Stimulated activated naive B cell treated with anti-CD40 and anti-IgM and Interleukin-4, amounts not matched to agents 10 μg/mL and 1 μg/mL and 100 μg/mL, for 72 hours (primary cell): Measurements from ENCODE around the gene RFTN2.
"Not testable (repeated sequence)": the region's sequence is repeated elsewhere in the genome, so short reads cannot be mapped to it uniquely, and the experiment has no call there.

ENCODE experiments used
- ATAC-seq, 2 donors: fragments of 150-1000 bp; cut with Tn5 transposase; replicated peaks; 2 replicates each; pipeline ENCODE4 v1.10.0; 2021; ENCODE audit warnings: moderate library complexity in 1 of 2
- DNase-seq: peaks from one replicate; pipeline ENCODE4 v3.0.0; 2021
- H3K27ac Mint-ChIP-seq: one replicate; pipeline ENCODE4 v1.8.0; 2022; ENCODE audit warnings: mild to moderate bottlenecking, mixed read lengths
- H3K27me3 Mint-ChIP-seq, 2 donors: one replicate each; pipeline ENCODE4 v1.8.0; 2022; ENCODE audit warnings: mixed read lengths in 2 of 2
- H3K36me3 Mint-ChIP-seq, 2 donors: one replicate each; pipeline ENCODE4 v1.8.0; 2022; ENCODE audit warnings: mixed read lengths in 2 of 2, mild to moderate bottlenecking in 1 of 2
- H3K4me1 Mint-ChIP-seq, 2 donors: one replicate each; pipeline ENCODE4 v1.8.0; 2022; ENCODE audit warnings: mixed read lengths in 2 of 2, mild to moderate bottlenecking in 1 of 2
- H3K4me3 Mint-ChIP-seq, 2 donors: one replicate each; pipeline ENCODE4 v1.8.0; 2022; ENCODE audit warnings: mild to moderate bottlenecking in 2 of 2, mixed read lengths in 2 of 2, moderate library complexity in 1 of 2
- H3K9me3 Mint-ChIP-seq, 2 donors: one replicate each; pipeline ENCODE4 v1.8.0; 2022; ENCODE audit warnings: mixed read lengths in 2 of 2, mild to moderate bottlenecking in 1 of 2

The RFTN2 gene

GRCh38 chr2:197700960-197701359, 25.6 kb upstream of the RFTN2 start:
- Mint-ChIP-seq H3K27me3 (peaks cover 16 to 22% of the 10 kb centered on the region in 2 donors), H3K4me1 (peaks cover 3 to 7% of the 10 kb centered on the region in 2 donors), H3K9me3 (no peaks in the 10 kb centered on the region), H3K27ac (peak overlapping the region; percentile 56), H3K4me3 (no peak overlapping the region), H3K36me3 (no peaks in the 10 kb centered on the region)
- ATAC-seq (no peak), DNase-seq (no peak)

- not testable (repeated sequence) for ATAC-seq, H3K4me3 Mint-ChIP-seq, H3K36me3 Mint-ChIP-seq, H3K27ac Mint-ChIP-seq, H3K4me1 Mint-ChIP-seq, H3K9me3 Mint-ChIP-seq, DNase-seq
- H3K27me3 Mint-ChIP-seq, result peaks cover 21 to 28% of the 10 kb centered on the region in 2 donors
These were observed 24.3 kb upstream of the RFTN2 start for GRCh38 chr2:197699724-197700123.

- not testable (repeated sequence) for ATAC-seq, DNase-seq, H3K36me3 Mint-ChIP-seq, H3K4me3 Mint-ChIP-seq, H3K4me1 Mint-ChIP-seq, H3K27ac Mint-ChIP-seq, H3K9me3 Mint-ChIP-seq
- peaks cover 19 to 25% of the 10 kb centered on the region in 2 donors for H3K27me3 Mint-ChIP-seq
These were observed 21.2 kb upstream of the RFTN2 start for GRCh38 chr2:197696571-197696970.

DNA sequence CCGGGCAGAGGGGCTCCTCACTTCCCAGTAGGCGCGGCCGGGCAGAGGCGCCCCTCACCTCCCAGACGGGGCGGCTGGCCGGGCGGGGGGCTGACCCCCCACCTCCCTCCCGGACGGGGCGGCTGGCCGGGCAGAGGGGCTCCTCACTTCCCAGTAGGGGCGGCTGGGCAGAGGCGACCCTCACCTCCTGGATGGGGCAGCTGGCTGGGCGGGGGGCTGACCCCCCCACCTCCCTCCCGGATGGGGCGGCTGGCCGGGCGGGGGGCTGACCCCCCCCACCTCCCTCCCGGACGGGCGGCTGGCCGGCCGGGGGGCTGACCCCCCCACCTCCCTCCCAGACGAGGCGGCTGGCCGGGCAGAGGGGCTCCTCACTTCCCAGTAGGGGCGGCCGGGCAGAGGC, 20.6 kb upstream of the RFTN2 start:
- H3K27ac Mint-ChIP-seq, ATAC-seq, DNase-seq, H3K36me3 Mint-ChIP-seq, H3K4me3 Mint-ChIP-seq, H3K4me1 Mint-ChIP-seq, H3K9me3 Mint-ChIP-seq: not testable (repeated sequence)
- H3K27me3 Mint-ChIP-seq, result peaks cover 14 to 19% of the 10 kb centered on the region in 2 donors

- not testable (repeated sequence) for H3K9me3 Mint-ChIP-seq, DNase-seq, H3K36me3 Mint-ChIP-seq, H3K4me1 Mint-ChIP-seq, H3K4me3 Mint-ChIP-seq, H3K27ac Mint-ChIP-seq, ATAC-seq
- H3K27me3 Mint-ChIP-seq, result peaks cover 8 to 12% of the 10 kb centered on the region in 2 donors
These were observed 19.8 kb upstream of the RFTN2 start for GRCh38 chr2:197695206-197695605.

DNA sequence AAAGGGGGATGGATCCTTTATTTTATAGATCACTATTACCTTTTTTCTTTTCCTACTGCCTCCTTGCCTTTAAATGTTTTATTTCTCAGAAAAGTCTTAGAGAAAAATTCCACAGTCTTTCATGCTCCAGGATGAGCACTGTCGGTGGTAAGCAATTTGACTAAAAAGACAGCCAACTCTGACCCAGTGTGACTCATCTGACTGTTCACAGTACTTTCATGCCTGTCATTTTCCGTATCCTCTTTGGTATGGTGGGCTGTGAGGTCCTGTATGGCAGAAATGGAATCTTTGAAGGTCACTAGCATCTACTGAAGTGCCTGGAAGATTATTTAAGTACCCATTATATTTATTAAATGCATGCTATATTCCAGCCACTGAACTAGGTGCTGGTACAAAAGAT, 2.1 kb upstream of the RFTN2 start:
- H3K4me3 Mint-ChIP-seq, result no peak overlapping the region
- peaks cover 0 to 2% of the 10 kb centered on the region in 2 donors for H3K9me3 Mint-ChIP-seq
- no peaks in the 10 kb centered on the region for H3K36me3 Mint-ChIP-seq
- no peaks in the 10 kb centered on the region for H3K4me1 Mint-ChIP-seq
- DNase-seq, result no peak
- no peak overlapping the region for H3K27ac Mint-ChIP-seq
- H3K27me3 Mint-ChIP-seq, result peaks cover 5 to 13% of the 10 kb centered on the region in 2 donors
- ATAC-seq, result no peak

DNA sequence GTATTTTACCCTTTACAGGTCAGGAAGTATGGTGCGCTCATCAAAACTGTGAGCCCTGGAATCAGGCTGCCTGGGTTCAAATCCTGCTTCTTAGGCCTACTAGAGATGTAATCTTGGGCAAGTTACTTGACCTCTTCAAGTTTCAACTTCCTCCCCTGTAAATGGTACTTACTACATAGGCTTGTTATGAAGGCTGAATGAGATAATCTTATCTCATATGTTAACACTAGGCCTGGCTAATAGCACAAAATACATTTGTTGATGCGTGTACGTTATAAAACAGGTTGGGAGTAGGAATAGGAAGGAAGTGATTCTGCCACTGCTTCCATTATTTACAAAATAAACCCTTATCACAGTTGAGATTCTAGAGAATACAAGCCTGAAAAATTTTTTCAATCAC, 1.7 kb upstream of the RFTN2 start:
- H3K9me3 Mint-ChIP-seq, result no peaks in the 10 kb centered on the region
- no peak overlapping the region for H3K27ac Mint-ChIP-seq
- DNase-seq (no peak), ATAC-seq (no peak)
- H3K4me1 Mint-ChIP-seq, result no peaks in the 10 kb centered on the region
- H3K27me3 Mint-ChIP-seq, result peaks cover 5 to 14% of the 10 kb centered on the region in 2 donors
- H3K4me3 Mint-ChIP-seq, result no peak overlapping the region
- no peaks in the 10 kb centered on the region for H3K36me3 Mint-ChIP-seq

GRCh38 chr2:197675711-197676188, 363 bp upstream of the RFTN2 start:
- no peaks in the 10 kb centered on the region for H3K36me3 Mint-ChIP-seq

GRCh38 chr2:197674591-197674990, 796 bp downstream of the RFTN2 start:
- ATAC-seq, result no peak
- H3K9me3 Mint-ChIP-seq, result no peaks in the 10 kb centered on the region

More at GRCh38 chr2:197675711-197676188, 363 bp upstream of the RFTN2 start:
- Mint-ChIP-seq H3K27me3 (peaks cover 12 to 19% of the 10 kb centered on the region in 2 donors), H3K27ac (no peak overlapping the region), H3K4me1 (no peaks in the 10 kb centered on the region), H3K9me3 (no peaks in the 10 kb centered on the region), H3K4me3 (no peak overlapping the region)
- no peak for ATAC-seq
- no peak for DNase-seq

GRCh38 chr2:197674060-197674459, 1.3 kb downstream of the RFTN2 start:
- H3K4me1 Mint-ChIP-seq, result no peaks in the 10 kb centered on the region
- H3K27ac Mint-ChIP-seq, result no peak overlapping the region
- no peaks in the 10 kb centered on the region for H3K9me3 Mint-ChIP-seq
- H3K27me3 Mint-ChIP-seq, result peaks cover 21 to 25% of the 10 kb centered on the region in 2 donors
- no peak overlapping the region for H3K4me3 Mint-ChIP-seq
- ATAC-seq (no peak), DNase-seq (no peak)
- no peaks in the 10 kb centered on the region for H3K36me3 Mint-ChIP-seq

More at GRCh38 chr2:197674591-197674990, 796 bp downstream of the RFTN2 start:
- Mint-ChIP-seq H3K36me3 (no peaks in the 10 kb centered on the region), H3K4me1 (no peaks in the 10 kb centered on the region), H3K27ac (no peak overlapping the region), H3K27me3 (peaks cover 21 to 25% of the 10 kb centered on the region in 2 donors), H3K4me3 (no peak overlapping the region)
- DNase-seq, result no peak

DNA sequence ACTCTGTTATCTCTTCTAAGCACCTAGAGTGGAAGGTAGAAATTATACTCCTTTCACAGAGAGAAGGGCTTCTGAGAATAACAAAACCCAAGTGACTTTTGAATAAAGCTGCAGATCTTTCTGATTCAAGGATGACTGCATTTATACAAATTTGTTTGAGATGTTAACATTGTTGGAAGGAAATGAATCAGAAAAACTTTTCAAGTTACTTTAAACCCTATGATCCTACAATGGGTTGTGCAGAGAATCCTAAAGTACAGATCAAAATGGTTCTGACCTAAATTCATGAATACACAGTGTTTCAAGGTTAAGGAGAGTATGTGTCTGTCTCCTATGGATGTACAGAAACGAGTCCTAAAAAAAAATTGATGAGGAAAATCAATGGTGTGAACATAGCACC, 1.8 kb downstream of the RFTN2 start:
- peaks cover 21 to 25% of the 10 kb centered on the region in 2 donors for H3K27me3 Mint-ChIP-seq
- no peaks in the 10 kb centered on the region for H3K9me3 Mint-ChIP-seq
- no peaks in the 10 kb centered on the region for H3K36me3 Mint-ChIP-seq
- ATAC-seq, result no peak
- no peak overlapping the region for H3K27ac Mint-ChIP-seq
- DNase-seq, result no peak
- no peaks in the 10 kb centered on the region for H3K4me1 Mint-ChIP-seq
- no peak overlapping the region for H3K4me3 Mint-ChIP-seq

DNA sequence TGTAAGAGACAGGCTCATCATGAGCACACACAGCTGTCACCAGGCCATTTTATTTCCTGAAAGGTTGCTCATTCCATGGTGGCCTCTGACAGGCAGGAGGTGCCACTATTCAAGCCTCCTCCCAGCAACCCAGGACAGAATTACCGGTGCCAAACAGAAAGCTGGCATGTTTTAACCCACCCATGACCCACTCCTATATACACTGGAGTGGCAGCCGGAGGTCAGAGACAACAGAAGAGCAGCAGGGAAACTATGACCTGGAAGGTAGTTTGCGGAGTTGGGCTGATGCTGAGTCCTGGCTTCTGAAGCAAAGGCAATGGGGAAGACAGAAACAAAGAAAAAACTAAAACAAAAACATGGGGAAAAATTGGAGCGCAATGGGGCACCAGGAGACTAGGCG, 2.3 kb downstream of the RFTN2 start:
- Mint-ChIP-seq H3K9me3 (no peaks in the 10 kb centered on the region), H3K4me3 (no peak overlapping the region), H3K27ac (no peak overlapping the region), H3K36me3 (no peaks in the 10 kb centered on the region), H3K27me3 (peaks cover 21 to 24% of the 10 kb centered on the region in 2 donors), H3K4me1 (no peaks in the 10 kb centered on the region)
- DNase-seq (no peak), ATAC-seq (no peak)

DNA sequence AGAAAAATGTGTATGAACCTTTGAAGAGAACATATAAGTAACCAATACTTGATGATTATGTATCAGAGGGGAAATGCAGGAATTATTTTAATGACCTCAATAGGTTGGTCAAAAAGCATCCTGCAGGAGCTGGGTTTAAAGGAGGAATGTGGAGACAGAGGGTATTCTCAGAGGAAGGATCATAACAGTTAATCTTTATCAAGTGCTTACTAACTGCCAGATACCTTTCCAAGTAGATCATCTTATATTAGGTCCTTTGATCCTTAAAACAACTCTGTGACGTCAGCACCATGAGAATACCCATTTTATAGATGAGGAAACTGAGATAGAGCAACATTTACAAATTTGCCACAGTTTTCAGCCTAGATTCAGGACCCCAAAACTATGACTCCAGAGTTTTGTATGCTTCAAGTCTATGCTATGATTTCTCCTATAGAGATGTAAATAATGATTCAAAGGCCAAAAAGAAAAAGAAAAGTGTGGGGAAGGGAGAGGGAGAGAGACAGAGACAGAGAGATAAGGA, 3.0 kb downstream of the RFTN2 start:
- peaks cover 20 to 21% of the 10 kb centered on the region in 2 donors for H3K27me3 Mint-ChIP-seq

GRCh38 chr2:197669077-197669476, 6.3 kb downstream of the RFTN2 start:
- ATAC-seq, result no peak

More for the DNA sequence above, 3.0 kb downstream of the RFTN2 start:
- Mint-ChIP-seq H3K36me3 (no peaks in the 10 kb centered on the region), H3K4me1 (no peaks in the 10 kb centered on the region), H3K9me3 (peaks cover 2 to 3% of the 10 kb centered on the region in 2 donors), H3K4me3 (no peak overlapping the region), H3K27ac (no peak overlapping the region)
- ATAC-seq (no peak), DNase-seq (no peak)

DNA sequence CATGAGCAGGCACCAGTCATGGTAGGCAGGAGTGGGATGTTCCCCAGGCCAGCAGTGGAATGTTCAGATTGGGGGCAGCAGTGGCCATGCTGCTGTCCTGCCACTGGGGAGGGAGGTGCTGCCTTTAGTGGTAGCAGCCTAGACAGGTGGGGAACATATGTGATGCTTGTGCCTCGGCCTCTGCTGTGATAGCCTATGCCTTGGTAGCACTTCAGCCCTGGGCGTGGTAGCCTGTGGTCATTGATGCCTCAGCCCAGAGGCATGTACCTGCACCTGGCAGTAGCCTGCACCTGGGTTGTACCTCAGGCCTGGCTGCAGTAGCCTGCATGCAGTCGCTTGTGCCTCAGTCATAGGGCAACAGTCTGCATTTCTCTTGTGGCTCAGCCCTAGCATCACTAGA, 7.1 kb downstream of the RFTN2 start:
- H3K27me3 Mint-ChIP-seq, result peaks cover 19 to 22% of the 10 kb centered on the region in 2 donors
- no peaks in the 10 kb centered on the region for H3K4me1 Mint-ChIP-seq
- H3K9me3 Mint-ChIP-seq, result peaks cover 16% of the 10 kb centered on the region in 2 donors
- H3K36me3 Mint-ChIP-seq, result peaks cover 3 to 7% of the 10 kb centered on the region in 2 donors
- no peak overlapping the region for H3K27ac Mint-ChIP-seq
- no peak overlapping the region for H3K4me3 Mint-ChIP-seq
- ATAC-seq (no peak), DNase-seq (no peak)

More at GRCh38 chr2:197669077-197669476, 6.3 kb downstream of the RFTN2 start:
- Mint-ChIP-seq H3K27ac (no peak overlapping the region), H3K4me1 (no peaks in the 10 kb centered on the region), H3K9me3 (peaks cover 16% of the 10 kb centered on the region in 2 donors), H3K4me3 (no peak overlapping the region), H3K36me3 (peaks cover 3 to 7% of the 10 kb centered on the region in 2 donors), H3K27me3 (peaks cover 19 to 22% of the 10 kb centered on the region in 2 donors)
- no peak for DNase-seq
